Suppressor macrophage treated with lipopolysaccharide for 1 hour (primary cell): ENCODE measurements around the gene TBC1D5.
"Not testable (repeated sequence)": the region's sequence is repeated elsewhere in the genome, so short reads cannot be mapped to it uniquely, and the experiment has no call there.

Source experiments
- DNase-seq, 3 donors: peaks; one replicate each; pipeline ENCODE4 v3.0.0-alpha.2; 2020 to 2022

TBC1D5 gene, protein sequence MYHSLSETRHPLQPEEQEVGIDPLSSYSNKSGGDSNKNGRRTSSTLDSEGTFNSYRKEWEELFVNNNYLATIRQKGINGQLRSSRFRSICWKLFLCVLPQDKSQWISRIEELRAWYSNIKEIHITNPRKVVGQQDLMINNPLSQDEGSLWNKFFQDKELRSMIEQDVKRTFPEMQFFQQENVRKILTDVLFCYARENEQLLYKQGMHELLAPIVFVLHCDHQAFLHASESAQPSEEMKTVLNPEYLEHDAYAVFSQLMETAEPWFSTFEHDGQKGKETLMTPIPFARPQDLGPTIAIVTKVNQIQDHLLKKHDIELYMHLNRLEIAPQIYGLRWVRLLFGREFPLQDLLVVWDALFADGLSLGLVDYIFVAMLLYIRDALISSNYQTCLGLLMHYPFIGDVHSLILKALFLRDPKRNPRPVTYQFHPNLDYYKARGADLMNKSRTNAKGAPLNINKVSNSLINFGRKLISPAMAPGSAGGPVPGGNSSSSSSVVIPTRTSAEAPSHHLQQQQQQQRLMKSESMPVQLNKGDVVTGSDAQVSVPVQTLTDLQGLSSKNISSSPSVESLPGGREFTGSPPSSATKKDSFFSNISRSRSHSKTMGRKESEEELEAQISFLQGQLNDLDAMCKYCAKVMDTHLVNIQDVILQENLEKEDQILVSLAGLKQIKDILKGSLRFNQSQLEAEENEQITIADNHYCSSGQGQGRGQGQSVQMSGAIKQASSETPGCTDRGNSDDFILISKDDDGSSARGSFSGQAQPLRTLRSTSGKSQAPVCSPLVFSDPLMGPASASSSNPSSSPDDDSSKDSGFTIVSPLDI

DNA sequence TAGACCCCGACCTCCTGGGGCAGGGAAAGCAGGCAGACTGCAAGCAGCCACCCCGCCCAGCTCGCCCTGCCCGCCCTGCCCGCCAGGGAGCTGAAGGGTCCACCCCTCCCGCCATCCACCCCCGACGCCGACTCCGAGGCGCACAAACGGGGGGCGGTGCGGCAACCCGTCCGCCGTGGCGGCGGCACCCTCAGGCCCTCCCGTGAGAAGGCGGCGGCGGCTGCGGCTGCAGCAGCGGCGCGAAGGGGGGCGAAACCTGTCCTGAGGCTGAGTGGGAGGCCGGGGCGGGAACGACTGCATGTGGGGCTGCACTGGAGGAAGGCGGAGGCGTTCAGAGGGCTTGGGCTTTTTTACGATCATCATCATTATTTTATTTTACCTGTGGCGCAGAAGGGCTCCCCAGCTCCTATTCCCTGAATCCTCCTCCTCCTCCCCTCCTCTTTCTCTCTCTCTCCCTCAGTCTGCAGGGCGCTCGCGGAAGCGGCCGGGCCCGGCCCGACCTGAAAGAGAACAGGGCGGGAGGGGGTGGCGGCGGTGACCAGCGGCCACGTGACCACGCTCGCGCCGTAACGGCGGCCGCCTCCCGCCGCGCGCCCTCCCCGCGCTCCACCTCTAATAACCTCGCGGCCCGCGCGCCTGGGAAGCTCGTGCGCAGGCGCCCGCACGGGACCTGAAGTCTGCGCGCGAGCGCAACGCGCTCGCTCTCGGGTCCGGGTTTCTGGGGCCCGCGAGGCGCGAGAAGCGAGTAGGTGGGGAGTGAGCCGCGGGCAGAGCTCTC is at the start of gene TBC1D5:
Gene TBC1D5, minus strand, starts transcription at position 530 of the 778 bp plus-strand sequence. CDS start 234,061 bp downstream, outside the sequence.
- DNase-seq = peak; percentile 98 to 99 (median 98)

GRCh38 chr3:17783426-17783825 is 41.0 kb upstream of the TBC1D5 start:
- no peak for DNase-seq

GRCh38 chr3:17782751-17783150 is 40.3 kb upstream of the TBC1D5 start:
- DNase-seq = no peak

- not testable (repeated sequence) for DNase-seq
Observed at GRCh38 chr3:17780369-17780768, 37.9 kb upstream of the TBC1D5 start.

- peak; percentile 52 to 55 (median 53) for DNase-seq
Observed at GRCh38 chr3:17779304-17780250, 37.1 kb upstream of the TBC1D5 start.

- DNase-seq = peak; percentile 39 to 55 (median 44)
Observed at GRCh38 chr3:17777326-17777725, 34.9 kb upstream of the TBC1D5 start.

- no peak for DNase-seq
Observed at GRCh38 chr3:17775073-17775472, 32.6 kb upstream of the TBC1D5 start.

DNA sequence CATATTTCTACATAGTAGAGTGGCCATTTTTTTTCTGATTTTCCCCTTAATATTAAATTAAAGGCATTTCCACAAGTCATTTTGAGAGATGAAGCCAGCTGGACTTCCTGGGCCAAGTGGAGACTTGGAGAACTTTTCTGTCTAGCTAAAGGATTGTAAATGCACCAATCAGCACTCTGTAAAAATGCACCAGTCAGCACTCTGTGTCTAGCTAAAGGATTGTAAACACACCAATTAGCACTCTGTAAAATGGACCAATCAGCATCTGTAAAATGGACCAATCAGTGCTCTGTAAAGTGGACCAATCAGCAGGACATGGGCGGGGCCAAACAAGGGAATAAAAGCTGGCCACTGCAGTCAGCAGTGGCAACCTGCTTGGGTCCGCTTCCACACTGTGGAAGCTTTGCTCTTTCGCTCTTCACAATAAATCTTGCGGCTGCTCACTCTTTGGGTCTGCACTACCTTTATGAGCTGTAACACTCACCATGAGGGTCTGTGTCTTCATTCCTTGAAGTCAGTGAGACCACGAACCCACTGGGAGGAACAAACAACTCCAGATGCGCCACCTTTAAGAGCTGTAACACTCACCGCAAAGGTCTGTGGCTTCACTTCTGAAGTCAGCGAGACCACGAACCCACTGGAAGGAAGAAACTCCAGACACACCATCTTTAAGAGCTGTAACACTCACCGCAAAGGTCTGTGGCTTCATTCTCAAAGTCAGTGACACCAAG is 31.9 kb upstream of the TBC1D5 start:
- DNase-seq = not testable (repeated sequence)

- no peak for DNase-seq
Observed at GRCh38 chr3:17772556-17772955, 30.1 kb upstream of the TBC1D5 start.

GRCh38 chr3:17771177-17772017 is 29.0 kb upstream of the TBC1D5 start:
- DNase-seq = no peak

DNA sequence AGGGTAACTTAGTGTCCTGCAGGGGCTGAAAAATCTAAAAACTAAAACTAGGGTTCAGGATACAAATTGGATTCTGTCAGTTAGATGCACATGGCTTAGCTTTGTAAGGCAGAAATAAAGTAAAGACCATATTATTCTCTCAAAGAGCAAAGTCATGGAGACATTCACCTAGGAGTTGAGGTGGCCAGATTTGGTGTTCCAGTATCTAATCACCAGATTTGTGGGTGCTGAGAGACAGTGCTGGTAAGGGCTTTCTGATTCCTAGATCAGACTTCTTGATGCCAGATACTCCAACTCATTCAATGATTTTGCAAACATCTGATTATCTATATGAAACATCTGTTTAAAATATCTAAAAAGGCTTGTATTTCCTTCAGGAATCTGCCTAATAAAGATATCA is 28.3 kb upstream of the TBC1D5 start:
- DNase-seq = no peak

GRCh38 chr3:17765819-17766472 is 23.5 kb upstream of the TBC1D5 start:
- DNase-seq = no peak

DNA sequence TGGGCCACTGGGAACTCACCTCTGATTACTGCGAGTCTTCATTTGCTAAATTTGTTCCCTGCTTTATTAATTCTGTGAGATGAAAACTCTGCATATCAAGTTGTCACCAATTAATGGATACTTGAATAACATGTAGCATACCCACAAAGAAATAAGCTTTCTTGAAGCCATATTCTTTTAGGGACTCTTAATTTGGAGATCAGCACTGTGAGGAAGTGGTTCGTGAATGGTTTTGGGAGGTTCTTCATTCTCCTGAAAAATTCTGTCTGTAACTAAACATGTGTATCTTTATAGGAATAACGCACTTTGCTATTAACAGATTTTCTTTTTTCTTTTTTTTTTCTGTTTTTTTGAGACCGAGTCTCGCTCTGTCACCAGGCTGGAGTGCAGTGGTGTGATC is 19.1 kb upstream of the TBC1D5 start:
- DNase-seq = no peak

DNA sequence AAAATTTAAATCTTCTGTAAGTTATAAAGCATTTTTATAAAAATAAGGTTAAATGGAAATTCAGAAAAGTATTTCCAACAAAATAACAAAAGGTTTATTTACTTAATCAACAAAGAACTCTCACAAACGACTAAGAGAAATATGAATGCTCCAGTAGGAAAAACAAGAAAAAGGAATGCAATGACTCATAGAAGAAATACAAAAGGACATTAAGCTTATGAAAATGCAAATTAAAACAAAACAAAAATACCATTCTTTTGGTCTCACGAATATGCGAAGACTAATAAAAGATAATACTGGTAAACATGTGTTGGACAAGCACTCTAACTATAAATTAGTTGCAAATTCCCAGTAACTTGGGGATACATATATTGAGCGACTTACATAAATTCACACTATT is 17.5 kb upstream of the TBC1D5 start:
- DNase-seq = no peak

GRCh38 chr3:17755836-17756235 is 13.4 kb upstream of the TBC1D5 start:
- no peak for DNase-seq

- no peak for DNase-seq
Observed at GRCh38 chr3:17753632-17753992, 11.2 kb upstream of the TBC1D5 start.

DNA sequence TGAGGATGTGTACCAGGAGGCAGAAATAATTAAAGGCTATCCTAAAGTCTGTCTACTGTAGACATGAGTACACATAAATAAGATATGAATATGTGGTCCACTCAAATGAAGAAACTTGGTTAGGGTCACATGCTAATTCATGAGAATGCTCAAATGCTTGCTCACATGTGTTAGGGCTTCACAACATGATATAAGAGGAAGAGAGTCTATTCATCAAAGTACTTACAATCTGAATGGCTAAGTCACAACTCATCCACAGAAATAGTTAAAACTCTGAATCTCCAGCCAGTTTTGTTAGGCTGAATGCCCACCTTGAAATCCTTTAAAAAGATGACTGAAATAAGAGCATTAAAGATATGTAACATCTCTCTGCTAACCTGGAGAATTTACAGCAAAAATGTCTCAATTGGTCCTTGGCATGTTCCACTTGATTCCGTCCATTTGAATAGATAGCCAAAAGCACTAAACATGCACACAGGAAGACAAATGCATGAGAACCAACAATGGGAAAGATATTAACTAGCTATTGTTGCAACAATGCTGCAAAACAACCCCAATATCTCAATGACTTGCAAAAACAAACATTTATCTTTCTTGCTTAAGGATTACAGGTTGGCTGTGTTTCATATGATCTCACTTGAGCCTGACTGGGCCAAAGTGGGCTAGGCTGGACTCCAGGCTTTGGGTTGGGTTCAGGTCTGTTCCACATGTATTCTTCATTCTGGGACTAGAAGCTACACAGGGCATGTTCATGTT is 10.6 kb upstream of the TBC1D5 start:
- DNase-seq = no peak

- no peak for DNase-seq
Observed at GRCh38 chr3:17752436-17752835, 10.0 kb upstream of the TBC1D5 start.

- peak in 1 of 3 donors; percentile 11 for DNase-seq
Observed at GRCh38 chr3:17749705-17750293, 7.4 kb upstream of the TBC1D5 start.
